AML-193 (cell line): Measurements from ENCODE around the gene RBM45.
"Not testable (repeated sequence)": the region's sequence is repeated elsewhere in the genome, so short reads cannot be mapped to it uniquely, and the experiment has no call there.

Experiments used
- DNase-seq, 2 experiments: peaks; one replicate each; lab custom pipeline; 2025; lab: John Stamatoyannopoulos, UW

The RBM45 gene

GRCh38 chr2:178108176-178108575 lies 4.1 kb upstream of the RBM45 start:
- no peak for DNase-seq

DNA sequence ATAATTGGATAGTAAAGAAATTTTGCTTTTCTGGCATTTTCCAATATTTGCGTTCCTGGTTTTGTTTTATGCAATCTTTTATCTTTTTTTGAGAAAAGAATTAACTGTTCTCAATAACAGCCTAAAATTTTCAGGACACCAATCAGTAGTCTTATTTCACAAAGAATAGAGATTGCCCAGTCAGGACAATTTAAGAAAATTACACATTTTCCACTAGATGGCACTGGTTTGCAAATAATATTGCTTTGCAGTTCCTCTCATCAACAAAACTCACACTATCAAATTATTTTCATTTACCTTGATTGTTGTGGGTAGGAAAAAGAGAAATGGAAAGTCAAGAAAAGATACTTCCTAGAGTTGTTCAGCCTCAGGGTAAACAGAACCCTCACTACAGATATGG lies 2.4 kb upstream of the RBM45 start:
- peak; percentile 58 to 68 for DNase-seq

DNA sequence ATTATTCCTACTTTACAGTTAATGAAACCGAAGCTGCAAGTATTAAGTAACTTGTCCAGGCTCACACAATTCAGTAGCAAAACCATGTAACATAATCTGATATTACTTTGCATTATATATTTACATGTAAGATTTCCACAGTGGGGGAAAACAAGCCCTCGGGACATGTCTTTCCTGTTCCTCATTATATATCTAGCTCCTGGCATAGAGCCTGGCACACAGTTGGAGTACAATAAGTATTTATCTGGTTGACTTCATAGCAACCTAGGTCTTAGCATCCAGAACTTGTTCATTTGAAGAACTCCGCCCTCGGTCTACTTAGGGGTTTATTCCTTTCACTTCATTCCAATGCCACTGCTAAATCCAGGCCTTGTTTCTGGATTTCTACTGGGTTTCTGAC lies 1.6 kb upstream of the RBM45 start:
- no peak for DNase-seq

DNA sequence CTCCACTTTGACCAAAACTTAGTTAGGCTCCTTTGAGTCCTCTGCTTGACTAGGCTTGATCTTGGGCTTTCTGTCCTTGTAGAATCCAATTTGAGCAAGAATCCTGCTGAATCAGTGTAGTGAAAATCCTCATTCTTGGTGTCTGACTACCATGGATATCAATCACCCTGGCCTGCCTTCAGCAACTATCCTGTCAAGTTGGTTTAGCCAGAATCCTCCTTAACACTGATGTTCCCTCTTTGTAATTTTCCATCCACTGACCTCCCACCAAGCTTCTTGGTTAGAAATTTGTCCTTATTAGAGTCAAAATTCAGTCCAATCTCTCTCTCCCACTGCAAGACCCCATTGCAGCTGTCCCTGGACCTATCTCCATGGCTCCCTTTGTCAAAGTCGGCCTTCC lies 494 bp upstream of the RBM45 start:
- no peak for DNase-seq

DNA sequence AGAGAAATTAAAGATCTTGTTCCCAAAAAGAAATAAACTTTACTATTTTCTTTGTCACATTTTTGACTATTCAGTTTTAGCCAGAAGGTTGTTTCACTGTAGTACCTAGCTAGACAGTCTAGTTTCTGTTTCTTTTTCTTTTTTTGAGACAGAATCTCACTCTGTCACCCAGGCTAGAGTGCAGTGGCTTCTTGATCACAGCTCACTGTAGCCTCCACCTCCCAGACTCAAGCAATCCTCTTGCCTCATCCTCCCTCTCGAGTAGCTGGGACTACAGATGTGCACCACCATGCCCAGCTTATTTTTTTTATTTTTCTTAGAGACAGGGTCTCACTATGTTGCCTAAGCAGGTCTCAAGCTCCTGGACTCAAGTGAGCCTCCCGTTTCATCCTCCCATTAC lies 2.2 kb downstream of the RBM45 start:
- DNase-seq: no peak

- DNase-seq: no peak
Observed at GRCh38 chr2:178115271-178115670, 3.0 kb downstream of the RBM45 start.

DNA sequence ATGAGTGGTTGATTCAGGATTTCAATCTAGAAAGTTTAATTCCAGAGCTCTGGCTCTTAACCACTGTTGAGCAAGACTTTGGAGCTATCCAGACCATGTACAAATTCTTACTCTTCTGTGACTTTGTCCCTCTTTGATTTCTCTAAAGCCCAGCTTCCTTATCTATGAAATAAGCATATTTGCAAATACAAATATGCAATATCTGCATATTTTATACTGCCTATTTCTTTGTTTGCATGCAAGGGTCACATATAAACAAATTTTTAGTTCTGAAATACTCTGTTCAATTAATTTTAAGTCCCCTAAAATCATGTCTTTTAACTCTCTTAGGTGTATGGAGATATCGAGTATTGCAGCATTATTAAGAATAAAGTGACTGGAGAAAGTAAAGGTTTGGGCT lies 5.5 kb downstream of the RBM45 start:
- no peak for DNase-seq

DNA sequence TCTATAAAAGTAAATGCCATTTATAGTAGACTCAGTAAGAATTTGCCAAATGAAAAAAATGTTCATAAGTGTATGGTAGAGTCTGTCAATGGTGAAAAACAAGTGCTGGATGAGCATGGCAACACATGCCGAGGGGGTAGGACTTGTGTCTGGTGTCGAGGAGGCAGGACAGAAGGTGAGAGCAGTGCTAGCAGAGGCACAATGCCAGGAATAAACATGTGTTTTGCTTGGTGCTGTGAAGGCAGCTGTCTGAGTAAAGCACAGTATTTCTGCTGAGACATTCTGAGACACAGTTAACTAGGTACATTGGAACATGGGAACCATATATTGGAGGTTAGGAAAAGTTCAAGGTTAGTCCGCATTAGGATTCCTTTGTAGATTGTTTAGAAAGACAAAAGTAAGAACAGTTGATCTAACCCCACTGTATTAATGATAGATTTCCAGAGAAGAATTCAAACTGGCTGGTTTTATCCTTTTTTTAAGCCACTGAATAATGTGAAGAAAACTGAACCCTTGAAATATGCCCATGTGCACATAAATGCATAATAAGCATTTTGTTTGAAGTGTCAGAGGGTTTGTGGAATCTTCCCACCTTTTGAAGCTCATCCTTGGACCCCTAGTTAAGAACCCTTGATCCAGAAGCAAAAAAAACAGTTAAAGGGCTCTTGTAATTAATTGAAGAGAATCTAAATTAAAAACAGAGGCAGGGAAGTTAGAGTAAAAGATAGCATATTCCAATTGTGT lies 7.1 kb downstream of the RBM45 start:
- no peak for DNase-seq

GRCh38 chr2:178123163-178123562 lies 10.9 kb downstream of the RBM45 start:
- DNase-seq: no peak

DNA sequence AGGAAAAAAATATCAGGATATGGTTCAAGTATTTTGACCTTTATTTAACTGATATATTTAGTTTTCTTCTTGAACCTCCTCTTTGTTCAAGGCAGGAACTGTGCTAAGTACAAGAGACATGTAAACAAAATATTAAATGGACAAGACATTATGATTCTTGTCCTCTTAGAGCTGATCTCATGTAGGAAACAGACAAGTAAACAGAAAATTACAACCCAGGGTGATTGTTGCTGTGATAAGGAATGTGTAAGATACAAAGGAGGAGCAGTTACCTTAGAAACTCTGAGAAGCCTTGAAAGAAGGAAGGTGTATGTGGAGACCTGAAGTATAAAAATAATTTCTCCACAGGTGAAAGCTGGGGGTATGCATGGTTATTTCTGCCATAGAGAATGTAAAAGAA lies 12.9 kb downstream of the RBM45 start:
- no peak for DNase-seq

- no peak for DNase-seq
Observed at GRCh38 chr2:178125862-178126261, 13.6 kb downstream of the RBM45 start.

DNA sequence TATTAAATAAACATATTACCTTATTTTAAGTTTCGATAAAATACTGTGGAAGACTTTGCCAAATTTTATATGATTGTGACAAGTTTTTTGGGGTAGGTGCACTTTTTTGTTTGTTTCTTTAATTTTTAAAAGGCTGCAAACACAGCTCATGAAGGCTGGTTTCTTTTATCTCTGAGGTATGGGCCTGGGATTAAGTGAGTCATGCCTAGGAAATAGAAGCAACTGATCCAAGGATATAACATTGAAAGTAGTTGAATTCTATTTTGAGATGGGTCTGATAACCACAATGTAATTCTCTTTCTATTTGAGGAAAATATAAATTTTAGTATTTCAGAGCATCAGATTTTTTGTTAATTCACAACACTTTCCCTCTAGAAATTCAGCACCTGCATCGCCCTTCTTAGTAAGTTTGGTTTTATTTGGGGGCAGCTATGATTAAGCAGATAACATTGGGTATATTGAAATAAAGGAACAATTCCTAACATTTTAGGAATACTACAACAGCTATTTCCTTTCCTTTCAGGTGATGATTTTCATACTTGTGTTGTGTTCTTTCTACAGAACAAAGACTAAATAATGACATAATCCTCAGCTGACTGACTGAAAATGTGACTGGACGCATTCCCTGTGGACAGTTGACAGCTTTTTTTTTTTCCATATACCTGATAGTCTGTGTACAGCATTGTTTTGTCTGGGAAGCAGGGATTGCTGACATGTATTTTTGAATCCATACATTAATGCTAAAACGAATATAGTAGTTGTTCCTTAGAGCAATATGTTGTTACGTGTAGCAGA lies 16.8 kb downstream of the RBM45 start:
- DNase-seq: no peak

GRCh38 chr2:178136321-178137025 lies 24.2 kb downstream of the RBM45 start:
- DNase-seq: no peak

DNA sequence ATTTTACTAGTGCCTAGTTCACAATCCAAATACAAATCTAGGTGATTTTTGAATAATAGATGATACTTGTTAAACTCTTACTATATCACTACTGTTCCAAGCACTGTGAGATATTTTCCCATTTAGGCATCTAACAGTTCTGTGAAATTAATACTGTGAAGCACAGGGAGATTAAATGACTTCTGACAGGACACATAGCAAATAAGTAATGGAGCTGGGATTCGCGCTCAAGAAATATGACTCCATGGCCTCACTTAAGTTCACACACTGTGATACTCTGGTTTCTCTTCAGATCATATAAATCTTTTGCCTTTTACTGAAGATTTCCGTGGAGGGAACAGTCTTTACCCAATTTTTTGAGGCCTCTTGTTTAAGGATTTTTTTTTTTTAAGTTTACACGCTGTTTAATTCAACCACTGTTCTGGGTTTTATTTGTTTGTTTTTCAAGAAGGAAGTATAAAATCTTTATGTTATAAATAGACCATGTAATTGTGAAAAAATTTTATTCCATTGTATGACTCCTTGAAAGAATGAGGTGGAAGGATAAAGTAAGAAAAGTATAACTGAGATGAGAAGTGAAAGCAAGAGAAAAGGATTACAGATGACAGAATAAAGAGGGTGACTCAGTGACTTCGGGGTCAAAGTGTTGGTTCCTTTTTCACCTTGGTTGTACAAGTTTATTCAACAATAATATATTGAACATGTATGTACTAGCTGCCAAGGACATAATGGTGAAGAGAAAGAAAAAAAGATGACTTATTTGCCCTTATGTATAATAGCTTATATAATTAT lies 30.2 kb downstream of the RBM45 start:
- no peak for DNase-seq

DNA sequence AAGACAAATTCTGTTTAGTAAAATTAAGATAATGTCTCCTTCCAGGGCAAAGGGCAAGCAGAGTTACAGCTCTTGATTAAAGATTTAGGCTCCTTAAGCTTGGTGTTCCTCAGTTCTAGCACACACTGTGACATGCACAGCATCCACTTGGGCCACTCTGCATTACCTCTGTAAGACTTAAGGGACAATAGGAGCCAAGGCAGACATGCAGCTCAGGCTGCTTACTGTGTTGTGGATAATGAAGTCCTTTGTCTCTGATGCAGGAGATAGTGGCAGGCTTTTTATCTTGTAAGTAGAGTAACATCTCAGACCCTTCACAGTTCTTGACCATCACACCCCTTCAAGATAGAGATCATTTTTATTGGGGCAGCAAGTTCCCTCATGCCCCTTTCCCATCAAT lies 31.2 kb downstream of the RBM45 start:
- no peak for DNase-seq

DNA sequence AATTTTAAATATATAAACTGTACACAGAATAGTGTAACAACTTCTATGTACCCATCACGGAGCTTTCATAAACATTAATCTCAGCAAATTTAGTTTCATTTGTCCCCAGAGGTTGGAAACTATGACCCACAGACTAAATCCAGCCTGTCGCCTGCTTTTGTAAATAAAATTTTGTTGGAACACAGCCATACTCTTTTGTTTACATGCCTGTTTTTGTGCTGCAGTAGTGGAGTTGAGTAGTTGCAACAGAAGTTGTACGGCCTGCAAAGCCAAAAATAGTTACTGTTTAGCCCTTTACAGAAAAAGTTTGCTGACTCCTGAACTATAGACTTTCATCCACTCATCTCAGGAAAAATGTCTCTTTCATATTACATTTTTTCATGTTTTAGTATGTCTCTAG lies 39.8 kb downstream of the RBM45 start:
- DNase-seq: no peak

DNA sequence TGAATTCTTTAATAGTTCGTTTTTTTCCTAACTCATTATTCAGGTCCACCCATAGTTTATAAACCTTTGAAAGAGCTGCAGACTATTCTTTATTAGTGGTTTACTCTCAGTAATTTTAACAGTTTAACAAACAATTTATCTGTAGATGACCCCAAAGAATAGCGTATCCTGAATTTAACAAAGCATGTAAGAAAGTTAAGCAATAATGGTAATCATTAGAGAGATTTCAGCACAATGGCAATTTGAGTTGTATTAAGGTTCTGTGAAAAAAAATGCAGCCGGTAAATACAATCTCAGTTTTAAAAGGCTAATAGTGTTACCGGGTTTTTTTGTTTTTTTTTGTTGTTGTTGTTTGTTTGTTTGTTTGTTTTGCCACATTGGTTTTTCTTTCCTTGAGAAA lies 40.3 kb downstream of the RBM45 start:
- no peak for DNase-seq

- DNase-seq: no peak
Observed at GRCh38 chr2:178152977-178153376, 40.7 kb downstream of the RBM45 start.

- not testable (repeated sequence) for DNase-seq
Observed at GRCh38 chr2:178153878-178154277, 41.6 kb downstream of the RBM45 start.

GRCh38 chr2:178155524-178155923 lies 43.3 kb downstream of the RBM45 start:
- no peak for DNase-seq

- DNase-seq: no peak
Observed at GRCh38 chr2:178157574-178157973, 45.3 kb downstream of the RBM45 start.

GRCh38 chr2:178159966-178160365 lies 47.7 kb downstream of the RBM45 start:
- no peak for DNase-seq
